Measurements from ENCODE around the gene IL1RL2. TPM values are rescaled to one million over a fixed set of nuclear protein-coding genes. Genes with fewer than 3 reads are reported as not detected.

Gene IL1RL2
- total and polyA plus RNA-seq, 4 donors = 0.35 to 1.3 (median 0.82) TPM

GRCh38 chr2:102193074-102193473, 6.3 kb downstream of the IL1RL2 start:
- Histone ChIP-seq H3K4me3 (no peak overlapping the region), H3K36me3 (ENCODE audit: control insufficient read depth in 4 of 4, insufficient read depth in 4 of 4, low read length in 4 of 4) (no peaks in the 10 kb centered on the region), H3K27ac (ENCODE audit: low read depth in 1 of 2, low read length in 1 of 2) (no peak overlapping the region), H3K9ac (ENCODE audit: insufficient read depth in 1 of 2, low read length in 2 of 2) (no peak overlapping the region), H3K27me3 (ENCODE audit: control insufficient read depth in 3 of 3, insufficient read depth in 3 of 3, low read length in 2 of 3) (no peaks in the 10 kb centered on the region), H3K9me3 (ENCODE audit: control insufficient read depth in 4 of 4, insufficient read depth in 3 of 4, low read length in 3 of 4) (no peaks in the 10 kb centered on the region), H3K4me1 (ENCODE audit: control insufficient read depth in 5 of 5, insufficient read depth in 5 of 5, low read length in 5 of 5) (peaks cover 0 to 1% (median 0%) of the 10 kb centered on the region in 5 donors)
- TF ChIP-seq CTCF (IDR thresholded peaks at IDR 0.05; ENCODE audit: control extremely low read depth, extremely low read depth) = no peak
- ATAC-seq (ENCODE audit: insufficient read depth, low FRiP score) = no peak
- whole genome bisulfite sequencing, 2 donors = 87 to 90% methylated on average over 1 of the region's 1 CpG
- DNase-seq = no peak

- WGBS, 2 donors = 81 to 83% methylated on average over 5 of the region's 5 CpGs
Observed at GRCh38 chr2:102194609-102195268, 7.9 kb downstream of the IL1RL2 start.

GRCh38 chr2:102197389-102198137, 10.7 kb downstream of the IL1RL2 start:
- H3K36me3 ChIP-seq (ENCODE audit: control insufficient read depth in 4 of 4, insufficient read depth in 4 of 4, low read length in 4 of 4) = no peaks in the 10 kb centered on the region
- DNase-seq (no peak), ATAC-seq (ENCODE audit: insufficient read depth, low FRiP score) (no peak)
- no peak overlapping the region for H3K27ac ChIP-seq (ENCODE audit: low read depth in 1 of 2, low read length in 1 of 2)
- no peak for TF ChIP-seq CTCF (IDR thresholded peaks at IDR 0.05; ENCODE audit: control extremely low read depth, extremely low read depth)
- 70 to 84% methylated on average over 5 of the region's 5 CpGs for WGBS, 2 donors
- no peak overlapping the region for H3K4me3 ChIP-seq
- H3K9ac ChIP-seq (ENCODE audit: insufficient read depth in 1 of 2, low read length in 2 of 2) = no peak overlapping the region
- H3K9me3 ChIP-seq (ENCODE audit: control insufficient read depth in 4 of 4, insufficient read depth in 3 of 4, low read length in 3 of 4) = no peaks in the 10 kb centered on the region
- H3K4me1 ChIP-seq (ENCODE audit: control insufficient read depth in 5 of 5, insufficient read depth in 5 of 5, low read length in 5 of 5) = peaks cover 0 to 1% (median 0%) of the 10 kb centered on the region in 5 donors
- no peaks in the 10 kb centered on the region for H3K27me3 ChIP-seq (ENCODE audit: control insufficient read depth in 3 of 3, insufficient read depth in 3 of 3, low read length in 2 of 3)

More at GRCh38 chr2:102194609-102195268, 7.9 kb downstream of the IL1RL2 start:
- Histone ChIP-seq H3K36me3 (ENCODE audit: control insufficient read depth in 4 of 4, insufficient read depth in 4 of 4, low read length in 4 of 4) (no peaks in the 10 kb centered on the region), H3K9ac (ENCODE audit: insufficient read depth in 1 of 2, low read length in 2 of 2) (no peak overlapping the region), H3K4me3 (no peak overlapping the region), H3K4me1 (ENCODE audit: control insufficient read depth in 5 of 5, insufficient read depth in 5 of 5, low read length in 5 of 5) (peaks cover 0 to 1% (median 0%) of the 10 kb centered on the region in 5 donors), H3K27ac (ENCODE audit: low read depth in 1 of 2, low read length in 1 of 2) (no peak overlapping the region), H3K9me3 (ENCODE audit: control insufficient read depth in 4 of 4, insufficient read depth in 3 of 4, low read length in 3 of 4) (no peaks in the 10 kb centered on the region), H3K27me3 (ENCODE audit: control insufficient read depth in 3 of 3, insufficient read depth in 3 of 3, low read length in 2 of 3) (no peaks in the 10 kb centered on the region)
- DNase-seq (no peak), ATAC-seq (ENCODE audit: insufficient read depth, low FRiP score) (no peak)
- no peak for TF ChIP-seq CTCF (IDR thresholded peaks at IDR 0.05; ENCODE audit: control extremely low read depth, extremely low read depth)
